ENCODE results near the gene DEUP1. TPM values are rescaled to one million over a fixed set of nuclear protein-coding genes. Genes with fewer than 3 reads are reported as not detected.

The DEUP1 gene
- total RNA-seq, 3 donors from 2014 or later (not counting 1 experiment from before 2014, with no cell fraction given), result not detected

DNA sequence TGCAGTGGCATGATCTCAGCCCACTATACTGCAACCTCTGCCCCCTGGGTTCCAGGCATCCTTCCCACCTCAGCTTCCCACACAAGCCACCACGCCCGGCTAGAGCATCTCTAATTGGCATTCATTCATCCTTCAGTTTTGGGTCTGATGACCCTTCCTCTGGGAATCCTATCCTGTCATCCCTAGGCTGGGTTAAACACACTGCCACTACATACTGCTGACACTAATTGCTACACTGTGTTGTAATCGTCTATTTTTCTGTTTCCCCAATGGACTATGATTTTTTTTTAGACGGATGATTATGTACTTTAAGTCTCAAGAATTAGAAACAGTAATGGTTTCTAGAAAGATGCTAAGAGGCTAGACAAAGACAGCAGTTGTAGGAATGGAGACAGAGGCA is 62.8 kb downstream of the DEUP1 start:
- intact Hi-C loops (cut with micrococcal nuclease), result no loop called here
- H3K4me3 Mint-ChIP-seq, result no peak overlapping the region
- no peak for DNase-seq
- H3K27me3 ChIP-seq (ENCODE audit: control insufficient read depth, insufficient read depth, low read length), result no peaks in the 10 kb centered on the region
- H3K36me3 Mint-ChIP-seq, result no peaks in the 10 kb centered on the region
- no peak for ATAC-seq
- H3K4me3 ChIP-seq (ENCODE audit: low read length), result no peak overlapping the region
- WGBS (ENCODE audit: insufficient coverage), result 58% methylated on average over 4 of the region's 4 CpGs
- H3K36me3 ChIP-seq (ENCODE audit: control insufficient read depth, insufficient read depth, low read length), result no peaks in the 10 kb centered on the region
- no peaks in the 10 kb centered on the region for H3K4me1 ChIP-seq (ENCODE audit: control insufficient read depth, insufficient read depth, low read length)
- peaks cover 0 to under 1% of the 10 kb centered on the region in 2 donors for H3K27me3 Mint-ChIP-seq (ENCODE audit: low read depth in 2 of 2)
- H3K27ac Mint-ChIP-seq, result no peak overlapping the region
- H3K9me3 Mint-ChIP-seq, result peaks cover 0 to 2% of the 10 kb centered on the region in 2 donors
- TF ChIP-seq CTCF (IDR thresholded peaks at IDR 0.05), result no peak
- no peak overlapping the region for H3K27ac ChIP-seq (ENCODE audit: low read length)
- H3K9me3 ChIP-seq (ENCODE audit: control insufficient read depth, insufficient read depth, low read length), result no peaks in the 10 kb centered on the region
- H3K4me1 Mint-ChIP-seq, result no peaks in the 10 kb centered on the region

- Mint-ChIP-seq H3K9me3 (peaks cover 0 to 2% of the 10 kb centered on the region in 2 donors), H3K4me1 (no peaks in the 10 kb centered on the region), H3K27ac (no peak overlapping the region), H3K36me3 (no peaks in the 10 kb centered on the region), H3K4me3 (no peak overlapping the region), H3K27me3 (ENCODE audit: low read depth in 2 of 2) (no peaks in the 10 kb centered on the region)
- intact Hi-C loops (cut with micrococcal nuclease), result no loop called here
- Histone ChIP-seq H3K27ac (ENCODE audit: low read length) (no peak overlapping the region), H3K4me3 (ENCODE audit: low read length) (no peak overlapping the region), H3K36me3 (ENCODE audit: control insufficient read depth, insufficient read depth, low read length) (no peaks in the 10 kb centered on the region), H3K9me3 (ENCODE audit: control insufficient read depth, insufficient read depth, low read length) (no peaks in the 10 kb centered on the region), H3K4me1 (ENCODE audit: control insufficient read depth, insufficient read depth, low read length) (no peaks in the 10 kb centered on the region), H3K27me3 (ENCODE audit: control insufficient read depth, insufficient read depth, low read length) (no peaks in the 10 kb centered on the region)
- TF ChIP-seq CTCF (IDR thresholded peaks at IDR 0.05), result no peak
- DNase-seq, result no peak
- no peak for ATAC-seq
Measured at GRCh38 chr11:93394488-93394887, 63.9 kb downstream of the DEUP1 start.

DNA sequence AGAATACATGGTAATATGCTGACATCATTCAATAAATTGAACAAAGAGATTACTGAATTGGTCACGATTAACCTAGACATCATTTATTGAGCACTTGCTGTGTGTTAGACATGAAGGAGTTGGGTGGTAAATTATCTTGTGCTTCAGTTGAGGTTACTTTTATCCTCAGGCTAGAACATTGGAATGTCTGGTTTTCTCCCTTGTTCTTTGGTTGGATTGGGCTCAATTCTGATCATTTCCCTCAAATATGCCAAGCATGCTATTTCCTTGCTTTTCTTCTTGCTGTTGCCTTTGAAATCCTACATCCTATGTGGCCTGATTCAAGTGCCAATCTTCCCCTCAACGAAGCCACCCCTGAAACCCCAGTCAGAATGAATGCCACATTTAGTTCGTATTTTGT is 65.8 kb downstream of the DEUP1 start:
- Histone ChIP-seq H3K4me1 (ENCODE audit: control insufficient read depth, insufficient read depth, low read length) (no peaks in the 10 kb centered on the region), H3K27me3 (ENCODE audit: control insufficient read depth, insufficient read depth, low read length) (no peaks in the 10 kb centered on the region), H3K27ac (ENCODE audit: low read length) (no peak overlapping the region), H3K36me3 (ENCODE audit: control insufficient read depth, insufficient read depth, low read length) (no peaks in the 10 kb centered on the region), H3K4me3 (ENCODE audit: low read length) (no peak overlapping the region), H3K9me3 (ENCODE audit: control insufficient read depth, insufficient read depth, low read length) (no peaks in the 10 kb centered on the region)
- Mint-ChIP-seq H3K4me3 (no peak overlapping the region), H3K27me3 (ENCODE audit: low read depth in 2 of 2) (peaks cover 0 to 12% of the 10 kb centered on the region in 2 donors), H3K27ac (no peak overlapping the region), H3K9me3 (peaks cover 3 to 5% of the 10 kb centered on the region in 2 donors), H3K4me1 (no peaks in the 10 kb centered on the region), H3K36me3 (no peaks in the 10 kb centered on the region)
- no peak for TF ChIP-seq CTCF (IDR thresholded peaks at IDR 0.05)
- ATAC-seq (no peak), DNase-seq (no peak)
- intact Hi-C loops (cut with micrococcal nuclease), result no loop called here
- WGBS (ENCODE audit: insufficient coverage), result 76% methylated on average over 3 of the region's 3 CpGs

DNA sequence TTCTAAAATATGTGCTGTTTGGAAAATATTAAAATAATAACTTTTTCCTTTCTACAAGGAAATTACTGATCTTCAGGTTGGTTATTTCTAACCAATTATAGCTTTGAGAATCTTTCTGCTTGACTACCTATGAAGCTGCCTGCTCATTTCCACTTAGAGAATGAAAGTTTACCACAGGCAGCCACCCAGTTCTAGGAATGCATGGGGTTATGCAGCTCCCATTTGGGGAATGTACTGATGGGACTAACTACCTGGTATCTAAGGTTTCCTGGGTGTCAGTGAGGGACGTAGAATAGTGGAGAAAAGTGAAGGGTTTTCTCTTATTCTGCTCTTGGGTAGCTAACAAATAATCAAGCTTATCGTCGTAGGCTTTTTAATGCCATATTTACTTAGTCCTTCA is 73.4 kb downstream of the DEUP1 start:
- no peak for DNase-seq
- Mint-ChIP-seq H3K27ac (no peak overlapping the region), H3K4me1 (no peaks in the 10 kb centered on the region), H3K36me3 (no peaks in the 10 kb centered on the region), H3K4me3 (no peak overlapping the region), H3K9me3 (peaks cover 3 to 6% of the 10 kb centered on the region in 2 donors), H3K27me3 (ENCODE audit: low read depth in 2 of 2) (peaks cover 0 to 12% of the 10 kb centered on the region in 2 donors)
- Histone ChIP-seq H3K4me3 (ENCODE audit: low read length) (no peak overlapping the region), H3K27ac (ENCODE audit: low read length) (no peak overlapping the region), H3K36me3 (ENCODE audit: control insufficient read depth, insufficient read depth, low read length) (no peaks in the 10 kb centered on the region), H3K9me3 (ENCODE audit: control insufficient read depth, insufficient read depth, low read length) (no peaks in the 10 kb centered on the region), H3K27me3 (ENCODE audit: control insufficient read depth, insufficient read depth, low read length) (no peaks in the 10 kb centered on the region), H3K4me1 (ENCODE audit: control insufficient read depth, insufficient read depth, low read length) (no peaks in the 10 kb centered on the region)
- TF ChIP-seq CTCF (IDR thresholded peaks at IDR 0.05), result no peak
- WGBS (ENCODE audit: insufficient coverage), result 78% methylated on average over 1 of the region's 3 CpGs
- ATAC-seq, result no peak
- intact Hi-C loops (cut with micrococcal nuclease), result no loop called here

All from natural killer cell (primary cell).